SU-DHL-6 (cell line): ENCODE measurements around the gene ACAA1.

Experiments
- H2AFZ ChIP-seq: fragments of 200-600 bp; sonication (generic); 2 replicates; pipeline ENCODE4 v1.6.1; 2014; ENCODE audit warnings: low read depth, mild to moderate bottlenecking, moderate library complexity, mixed read lengths, antibody characterized with exemption, low read length; ENCODE audit not compliant: severe bottlenecking
- H3F3A ChIP-seq: fragments of 200-600 bp; shearing (Covaris generic); 2 replicates; pipeline ENCODE4 v1.6.0; 2016; ENCODE audit warnings: antibody characterized with exemption, mild to moderate bottlenecking; ENCODE audit not compliant: insufficient read depth
- H3K27ac ChIP-seq: fragments of 200-600 bp; sonication (generic); 2 replicates; pipeline ENCODE4 v1.5.1; 2016; ENCODE audit warnings: low read depth, mild to moderate bottlenecking, low read length, moderate library complexity, mixed read lengths
- H3K27me3 ChIP-seq: fragments of 200-600 bp; sonication (generic), shearing (Covaris generic); 2 replicates; pipeline ENCODE4 v1.6.0; 2014; ENCODE audit warnings: mild to moderate bottlenecking, low read length
- H3K36me3 ChIP-seq: fragments of 200-600 bp; sonication (generic); 2 replicates; pipeline ENCODE4 v1.6.1; 2014; ENCODE audit warnings: mild to moderate bottlenecking, low read length, mixed read lengths
- H3K4me2 ChIP-seq: fragments of 300-600, 200-600 bp; shearing (Covaris generic), sonication (generic); 2 replicates; pipeline ENCODE4 v1.6.0; 2014; ENCODE audit warnings: low read length, low read depth, mild to moderate bottlenecking; ENCODE audit not compliant: poor library complexity, severe bottlenecking
- H3K4me3 ChIP-seq: fragments of 200-600 bp; sonication (generic); 2 replicates; pipeline ENCODE4 v1.5.1; 2014; ENCODE audit warnings: antibody characterized with exemption, low read length, mild to moderate bottlenecking, mixed read lengths; ENCODE audit not compliant: insufficient read depth, poor library complexity, severe bottlenecking
- H3K79me2 ChIP-seq: fragments of 200-600 bp; sonication (generic); 2 replicates; pipeline ENCODE4 v1.6.1; 2014; ENCODE audit warnings: mild to moderate bottlenecking, low read length, moderate library complexity; ENCODE audit not compliant: insufficient read depth
- H3K9ac ChIP-seq: fragments of 200-600 bp; sonication (generic); 2 replicates; pipeline ENCODE4 v1.7.0; 2014; ENCODE audit warnings: mild to moderate bottlenecking, low read length
- H3K9me2 ChIP-seq: fragments of 200-600 bp; sonication (generic); replicated peaks from 2 replicates; pipeline ENCODE4 v1.6.1; 2014; ENCODE audit warnings: low read length; ENCODE audit not compliant: insufficient read depth
- H3K9me3 ChIP-seq: fragments of 200-600 bp; sonication (generic); 2 replicates; pipeline ENCODE4 v1.6.1; 2014; ENCODE audit warnings: low read length, mixed read lengths; ENCODE audit not compliant: insufficient read depth
- H4K20me1 ChIP-seq: fragments of 200-600 bp; sonication (generic); 2 replicates; pipeline ENCODE4 v1.6.1; 2014; ENCODE audit warnings: low read depth, mild to moderate bottlenecking, antibody characterized with exemption, low read length, moderate library complexity, mixed read lengths
- CTCF ChIP-seq: fragments of 200-600 bp; sonication (generic); IDR thresholded peaks from one replicate; pipeline ENCODE4 v1.5.1; 2017; ENCODE audit warnings: antibody characterized with exemption, mild to moderate bottlenecking, low read length, moderate library complexity; ENCODE audit not compliant: insufficient read depth, poor library complexity, severe bottlenecking
- EZH2phosphoT487 ChIP-seq: fragments of 200-600 bp; sonication (generic), shearing (Covaris generic); conservative IDR thresholded peaks from 2 replicates; pipeline ENCODE4 v1.6.1; 2018; ENCODE audit warnings: mild to moderate bottlenecking, antibody characterized with exemption, low read length, moderate library complexity, mixed read lengths

The ACAA1 gene

GRCh38 chr3:38157595-38157994, 20.7 kb upstream of the ACAA1 start:
- no peaks in the 10 kb centered on the region for H3K9me2 ChIP-seq
- H2AFZ ChIP-seq = no peak overlapping the region
- H4K20me1 ChIP-seq = no peaks in the 10 kb centered on the region
- no peak overlapping the region for H3K4me2 ChIP-seq
- H3K27ac ChIP-seq = no peak overlapping the region
- no peak overlapping the region for H3K4me3 ChIP-seq
- no peak for TF ChIP-seq CTCF
- TF ChIP-seq EZH2phosphoT487 = no peak
- no peaks in the 10 kb centered on the region for H3K9me3 ChIP-seq
- no peaks in the 10 kb centered on the region for H3K79me2 ChIP-seq
- H3K9ac ChIP-seq = no peak overlapping the region
- H3K27me3 ChIP-seq = no peaks in the 10 kb centered on the region
- H3F3A ChIP-seq = 0 out of 2 replicates have a peak, but pooled peaks cover under 1% of the 10 kb centered on the region
- no peaks in the 10 kb centered on the region for H3K36me3 ChIP-seq

- H2AFZ ChIP-seq = no peak overlapping the region
- TF ChIP-seq CTCF (no peak), EZH2phosphoT487 (no peak)
- H3F3A ChIP-seq = no peaks in the 10 kb centered on the region
- no peak overlapping the region for H3K9ac ChIP-seq
- no peak overlapping the region for H3K4me2 ChIP-seq
- no peaks in the 10 kb centered on the region for H3K79me2 ChIP-seq
- H3K36me3 ChIP-seq = no peaks in the 10 kb centered on the region
- H3K9me2 ChIP-seq = no peaks in the 10 kb centered on the region
- no peak overlapping the region for H3K27ac ChIP-seq
- no peaks in the 10 kb centered on the region for H4K20me1 ChIP-seq
- H3K9me3 ChIP-seq = no peaks in the 10 kb centered on the region
- no peaks in the 10 kb centered on the region for H3K27me3 ChIP-seq
- H3K4me3 ChIP-seq = no peak overlapping the region
Observed at GRCh38 chr3:38157117-38157516, 20.2 kb upstream of the ACAA1 start.

GRCh38 chr3:38155825-38156224, 18.9 kb upstream of the ACAA1 start:
- Histone ChIP-seq H3K27me3 (no peaks in the 10 kb centered on the region), H3K4me2 (no peak overlapping the region), H3K36me3 (no peaks in the 10 kb centered on the region), H3K27ac (no peak overlapping the region), H2AFZ (no peak overlapping the region), H4K20me1 (no peaks in the 10 kb centered on the region), H3K9me3 (no peaks in the 10 kb centered on the region), H3K4me3 (no peak overlapping the region), H3K9me2 (no peaks in the 10 kb centered on the region), H3K79me2 (no peaks in the 10 kb centered on the region), H3K9ac (no peak overlapping the region), H3F3A (no peaks in the 10 kb centered on the region)
- no peak for TF ChIP-seq CTCF
- TF ChIP-seq EZH2phosphoT487 = no peak
